ENCODE measurements around the gene UPF3B. TPM values are rescaled to one million over a fixed set of nuclear protein-coding genes. Genes with fewer than 3 reads are reported as not detected.

Gene UPF3B
- total RNA-seq, 1 donor = 1.7 TPM

DNA sequence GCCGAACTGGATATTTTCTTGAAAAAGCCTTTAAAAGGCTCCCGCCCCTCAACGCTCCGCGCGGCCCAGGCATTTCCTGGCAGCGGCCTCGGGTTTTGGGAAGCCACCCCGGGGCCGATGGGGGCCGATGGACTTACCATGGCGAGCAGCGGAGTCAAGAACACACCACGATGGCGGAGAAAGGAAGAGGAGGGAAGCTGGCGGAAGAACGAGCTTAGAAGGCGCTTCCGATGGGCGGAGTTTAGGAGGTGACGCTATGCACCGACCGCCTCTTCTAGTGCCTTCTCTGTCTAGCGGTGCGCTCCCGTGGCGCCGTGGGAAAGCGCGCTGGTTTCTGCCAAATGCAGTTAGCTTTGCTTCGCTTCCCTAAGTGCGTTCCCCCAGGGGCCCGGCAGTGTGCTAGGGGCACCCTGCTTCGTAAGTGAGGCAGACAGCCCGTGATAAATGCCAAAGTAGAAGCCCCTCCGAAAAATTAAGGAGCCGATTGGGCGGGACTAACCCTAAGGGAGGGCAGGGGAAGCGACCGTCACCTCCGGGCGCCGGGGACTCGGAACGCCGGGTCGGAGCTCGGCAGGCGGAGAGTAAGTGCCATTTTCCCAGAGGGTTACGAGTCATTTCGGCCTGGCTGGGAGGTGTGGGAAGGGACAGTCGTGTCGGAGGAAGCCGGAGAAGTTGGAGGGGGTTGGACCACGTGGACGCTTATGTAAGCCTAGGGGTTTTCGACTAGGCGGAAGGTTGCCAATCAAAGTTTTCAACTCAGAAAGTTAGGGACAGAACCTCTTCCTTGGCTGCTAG, 61.1 kb downstream of the UPF3B start, which contains the start of gene RPL39:
RPL39 (minus strand) TSS at position 194 of the 795 bp plus-strand sequence; CDS start at position 140, 54 bp downstream.
- H3K4me3 ChIP-seq (ENCODE audit: low read depth, low read length) = peak within 1 kb of the TSS; percentile 81
- peak; percentile 89 for DNase-seq (ENCODE audit: low read depth)
- TF ChIP-seq, protein P1, sequence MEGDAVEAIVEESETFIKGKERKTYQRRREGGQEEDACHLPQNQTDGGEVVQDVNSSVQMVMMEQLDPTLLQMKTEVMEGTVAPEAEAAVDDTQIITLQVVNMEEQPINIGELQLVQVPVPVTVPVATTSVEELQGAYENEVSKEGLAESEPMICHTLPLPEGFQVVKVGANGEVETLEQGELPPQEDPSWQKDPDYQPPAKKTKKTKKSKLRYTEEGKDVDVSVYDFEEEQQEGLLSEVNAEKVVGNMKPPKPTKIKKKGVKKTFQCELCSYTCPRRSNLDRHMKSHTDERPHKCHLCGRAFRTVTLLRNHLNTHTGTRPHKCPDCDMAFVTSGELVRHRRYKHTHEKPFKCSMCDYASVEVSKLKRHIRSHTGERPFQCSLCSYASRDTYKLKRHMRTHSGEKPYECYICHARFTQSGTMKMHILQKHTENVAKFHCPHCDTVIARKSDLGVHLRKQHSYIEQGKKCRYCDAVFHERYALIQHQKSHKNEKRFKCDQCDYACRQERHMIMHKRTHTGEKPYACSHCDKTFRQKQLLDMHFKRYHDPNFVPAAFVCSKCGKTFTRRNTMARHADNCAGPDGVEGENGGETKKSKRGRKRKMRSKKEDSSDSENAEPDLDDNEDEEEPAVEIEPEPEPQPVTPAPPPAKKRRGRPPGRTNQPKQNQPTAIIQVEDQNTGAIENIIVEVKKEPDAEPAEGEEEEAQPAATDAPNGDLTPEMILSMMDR (IDR thresholded peaks at IDR 0.05; ENCODE audit: insufficient read depth, low read depth, low read length) = no peak

GRCh38 chrX:119790977-119791436, 61.8 kb downstream of the UPF3B start:
- TF ChIP-seq, protein P1 (IDR thresholded peaks at IDR 0.05; ENCODE audit: insufficient read depth, low read depth, low read length) = peak; percentile 11
- DNase-seq (ENCODE audit: low read depth) = peak; percentile 52
- peak overlapping the region; percentile 81 for H3K4me3 ChIP-seq (ENCODE audit: low read depth, low read length)

DNA sequence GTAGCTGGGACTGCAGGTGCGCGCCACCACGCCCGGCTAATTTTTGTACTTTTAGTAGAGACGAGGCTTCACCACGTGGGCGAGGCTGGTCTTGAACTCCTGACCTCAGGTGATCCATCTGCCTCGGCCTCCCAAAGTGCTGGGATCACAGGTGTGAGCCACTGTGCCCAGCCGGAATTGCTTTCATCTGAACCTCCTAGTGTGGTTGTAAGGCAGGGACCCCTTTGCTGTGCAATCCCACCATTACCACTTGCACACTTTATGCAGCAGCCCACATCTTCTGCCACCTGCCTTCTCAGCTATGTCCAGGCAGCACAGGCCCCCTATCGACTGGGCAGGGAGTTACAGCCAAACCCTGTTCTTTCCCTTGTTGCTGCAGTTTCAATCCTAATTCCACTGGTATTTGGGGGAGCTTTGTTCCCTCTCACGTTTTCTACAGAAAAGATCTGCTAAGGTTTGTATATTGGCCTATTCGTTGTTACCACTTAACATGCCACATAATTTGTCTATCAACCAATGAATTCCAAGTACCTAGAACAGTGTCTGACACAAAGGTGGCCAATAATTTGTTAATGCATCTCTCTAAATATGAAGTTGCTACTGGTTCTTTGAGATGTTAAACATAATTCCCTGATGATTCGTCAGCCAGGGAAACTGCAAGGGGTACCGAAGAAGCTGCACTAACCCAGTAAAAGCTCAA, 67.9 kb downstream of the UPF3B start:
- no peak overlapping the region for H3K4me3 ChIP-seq (ENCODE audit: low read depth, low read length)
- TF ChIP-seq, protein P1 (IDR thresholded peaks at IDR 0.05; ENCODE audit: insufficient read depth, low read depth, low read length) = peak; percentile 57
- DNase-seq (ENCODE audit: low read depth) = no peak

Small RNAs within 50 kb of the gene (small RNA-seq; reads per million reads assigned to genes)
- not detected for gene SNORA69

Other genes starting within 250 kb of the UPF3B start
- gene NKRF, start 246.5 kb downstream of the UPF3B start, total RNA-seq = 5.2 and 6.9 TPM in 2 replicates
- gene SEPTIN6, start 159.8 kb downstream of the UPF3B start, total RNA-seq = 17.1 and 17.7 TPM in 2 replicates
- gene SOWAHD, start 94.4 kb downstream of the UPF3B start, total RNA-seq = 0.43 TPM in 1 of 2 replicates, not detected in the other
- 937 and 1,300 TPM in 2 replicates for gene RPL39, start 61.3 kb downstream of the UPF3B start, total RNA-seq
- 9.1 and 12.9 TPM in 2 replicates for gene RNF113A, start 18.8 kb upstream of the UPF3B start, total RNA-seq
- 67.8 and 68.6 TPM in 2 replicates for gene NDUFA1, start 18.9 kb upstream of the UPF3B start, total RNA-seq
- not detected in 2 replicates for gene AKAP14, start 42.9 kb upstream of the UPF3B start, total RNA-seq
- gene NKAP, start 90.8 kb upstream of the UPF3B start, total RNA-seq = 3.9 and 4.8 TPM in 2 replicates
- gene RHOXF2B, start 224.7 kb upstream of the UPF3B start, total RNA-seq = not detected in 2 replicates

Data from fibroblast of villous mesenchyme (primary cell).